Measurements from ENCODE around the gene RTTN. TPM values are rescaled to one million over a fixed set of nuclear protein-coding genes. Genes with fewer than 3 reads are reported as not detected.

The RTTN gene
- total RNA-seq, 1 donor from 2014 or later = 16.2 TPM

DNA sequence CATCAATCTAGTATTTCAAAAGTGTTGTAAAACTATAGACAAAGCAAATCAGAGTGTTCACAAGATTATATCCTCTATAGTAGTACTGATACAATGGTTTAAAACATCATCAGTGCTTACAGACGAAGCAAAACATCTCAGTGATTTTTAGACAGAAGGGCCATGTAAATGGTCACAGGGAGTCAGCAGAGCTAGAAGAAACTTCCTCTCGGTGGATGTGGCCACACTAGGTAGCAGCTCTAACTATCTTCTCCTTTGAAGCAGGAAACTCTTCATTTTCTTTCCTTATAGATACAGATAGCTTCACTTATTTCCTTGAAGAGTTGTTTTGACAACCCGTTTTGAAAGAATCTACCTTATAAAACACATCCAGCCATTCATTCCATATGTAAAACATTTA is 177.4 kb downstream of the RTTN start:
- DNase-seq (ENCODE audit: low read depth) = no peak

GRCh38 chr18:70025580-70025979 is 179.9 kb downstream of the RTTN start:
- no peak for DNase-seq (ENCODE audit: low read depth)

DNA sequence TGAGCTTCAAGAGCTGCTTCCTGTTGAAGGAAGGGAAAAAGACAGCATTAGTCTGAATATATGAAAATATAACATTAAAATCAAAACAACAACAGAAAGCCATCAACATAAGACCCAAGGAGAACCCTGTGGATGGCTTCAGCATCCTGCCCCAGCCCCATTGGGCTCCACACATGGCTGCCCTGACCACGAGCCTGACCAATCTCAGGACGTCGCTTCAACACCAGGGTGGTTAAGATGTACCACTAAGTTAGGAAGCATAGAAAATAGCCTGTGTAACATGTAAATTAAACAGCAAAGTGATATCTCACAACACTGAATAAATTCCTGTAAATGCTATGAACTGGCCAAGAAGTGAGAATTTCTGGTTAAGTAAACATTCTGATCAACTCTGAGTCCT is 180.7 kb downstream of the RTTN start:
- no peak for DNase-seq (ENCODE audit: low read depth)

DNA sequence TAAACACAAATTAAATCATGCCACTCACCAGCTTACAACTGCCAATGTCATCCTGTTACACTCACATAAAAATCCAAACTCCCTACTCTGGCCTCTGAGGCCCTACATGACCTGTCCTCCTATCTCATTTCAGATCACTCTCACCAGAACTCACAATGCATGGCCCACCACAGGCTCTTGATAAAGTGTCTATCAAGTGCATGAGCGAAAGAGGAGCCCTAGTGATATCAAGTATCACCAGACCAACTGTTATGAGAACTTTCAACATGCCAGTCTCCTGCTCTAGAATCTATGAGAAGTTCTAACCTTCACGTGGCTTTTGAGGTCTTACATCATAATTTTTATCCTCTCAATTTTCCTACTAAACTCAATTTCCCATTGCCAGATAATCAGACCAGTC is 181.4 kb downstream of the RTTN start:
- no peak for DNase-seq (ENCODE audit: low read depth)

DNA sequence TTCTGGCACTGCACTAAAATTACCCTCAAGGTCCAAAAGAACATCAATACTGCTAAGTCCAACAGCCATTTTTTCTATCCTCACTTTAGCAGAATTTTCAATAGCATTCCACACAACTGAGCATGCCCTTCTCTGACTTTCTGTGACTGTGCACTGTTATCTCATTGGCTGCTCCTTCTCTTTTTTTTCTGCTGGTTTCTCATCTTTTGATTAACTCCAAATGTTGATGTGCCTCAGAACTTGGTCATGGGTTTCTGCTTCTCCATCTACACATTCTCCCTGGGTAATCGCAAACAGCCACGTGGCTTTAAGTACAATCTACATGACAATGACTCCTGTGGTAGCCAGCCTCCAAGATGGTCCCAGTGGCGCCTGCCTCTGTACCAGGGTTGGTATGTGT is 182.9 kb downstream of the RTTN start:
- DNase-seq (ENCODE audit: low read depth) = no peak

DNA sequence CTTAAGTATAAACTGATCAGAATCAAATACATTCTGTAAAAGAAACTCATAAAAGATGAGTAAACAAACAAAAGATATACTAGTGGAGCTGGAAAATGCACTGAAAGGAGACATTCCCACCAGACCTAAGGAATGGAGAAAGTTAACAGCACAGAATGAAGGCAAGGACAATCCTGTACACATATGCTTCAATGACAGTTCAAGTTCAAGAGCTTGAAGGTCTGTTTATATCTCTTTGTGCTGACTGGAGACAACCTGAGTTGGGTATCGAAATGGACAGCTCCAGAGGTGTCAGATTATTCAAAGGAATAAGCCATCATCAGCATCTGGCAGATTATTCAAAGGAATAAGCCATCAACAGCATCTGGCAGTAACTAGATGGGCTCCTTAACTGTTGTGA is 184.0 kb downstream of the RTTN start:
- DNase-seq (ENCODE audit: low read depth) = no peak

- DNase-seq (ENCODE audit: low read depth) = no peak
Measured at GRCh38 chr18:70021043-70021442, 184.4 kb downstream of the RTTN start.

DNA sequence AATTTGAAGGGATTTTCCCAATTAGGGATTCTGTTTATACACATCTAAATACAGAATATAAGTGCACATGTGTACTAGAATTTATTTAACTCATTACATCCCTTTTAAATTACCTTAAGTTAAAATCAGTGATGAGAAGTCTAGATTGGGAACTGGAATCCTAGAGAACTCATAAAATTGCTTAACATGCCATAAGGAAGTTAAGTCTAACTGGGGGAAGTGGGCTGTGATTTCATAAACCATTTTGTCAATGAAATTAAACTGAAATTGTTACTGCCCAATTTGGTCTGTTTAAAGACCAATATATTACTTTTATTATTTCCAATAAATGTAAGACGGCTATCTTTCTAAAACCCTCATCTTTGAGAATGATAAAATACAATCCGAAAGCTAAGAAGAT is 185.5 kb downstream of the RTTN start:
- DNase-seq (ENCODE audit: low read depth) = no peak

DNA sequence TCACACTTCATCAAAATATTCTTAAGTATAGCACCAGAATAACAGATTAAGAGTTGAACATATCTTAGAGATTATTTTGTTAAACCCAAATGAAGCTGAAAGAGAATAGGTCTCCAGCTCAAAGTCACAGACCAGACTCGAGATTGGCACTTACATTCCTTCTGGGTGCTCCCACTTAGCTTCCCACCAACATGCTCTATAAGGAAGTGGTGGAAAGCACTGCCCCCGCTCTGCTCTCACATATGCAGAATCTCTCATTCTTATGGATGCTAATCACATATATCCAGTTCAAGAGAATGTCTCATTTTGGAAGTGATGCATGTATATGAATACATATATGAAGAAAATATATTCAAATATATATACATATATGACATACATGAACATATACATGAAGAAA is 186.4 kb downstream of the RTTN start:
- DNase-seq (ENCODE audit: low read depth) = no peak

DNA sequence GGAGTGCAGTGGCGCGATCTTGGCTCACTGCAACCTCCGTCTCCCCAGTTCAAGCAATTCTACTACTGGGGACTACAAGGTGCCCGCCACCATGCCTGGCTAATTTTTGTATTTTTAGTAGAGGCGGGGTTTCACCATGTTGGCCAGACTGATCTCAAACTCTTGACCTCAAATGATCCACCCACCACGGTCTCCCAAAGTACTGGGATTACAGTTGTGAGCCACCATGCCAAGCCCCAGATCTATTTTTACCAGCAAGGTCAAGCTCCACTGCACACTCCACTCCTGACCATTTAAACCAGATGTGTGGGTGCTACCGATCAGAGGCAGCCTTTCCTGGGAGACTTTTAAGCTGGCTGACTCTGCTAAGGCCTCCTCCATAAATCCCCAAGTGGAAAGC is 190.4 kb downstream of the RTTN start:
- peak; percentile 34 for DNase-seq (ENCODE audit: low read depth)

DNA sequence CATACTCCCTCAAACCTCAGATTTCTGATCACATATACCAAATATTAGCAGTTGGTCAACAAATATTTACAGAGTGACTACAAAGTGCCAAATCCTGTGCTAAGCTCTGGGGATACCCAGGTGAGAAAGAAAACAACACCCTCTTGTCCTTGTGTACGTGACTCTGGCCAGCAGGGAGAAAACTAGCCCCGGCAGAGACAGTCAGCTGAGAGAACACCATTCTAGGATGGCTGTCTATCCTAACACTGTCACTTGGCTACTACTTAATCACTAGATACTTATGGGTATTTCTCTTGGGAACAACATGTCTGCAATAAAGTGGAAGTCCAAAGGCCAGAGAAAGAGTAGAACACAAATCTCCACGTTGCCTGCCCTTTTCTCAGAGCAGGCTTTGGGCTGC is 199.9 kb downstream of the RTTN start:
- no peak for DNase-seq (ENCODE audit: low read depth)

GRCh38 chr18:70004696-70005095 is 200.8 kb downstream of the RTTN start:
- DNase-seq (ENCODE audit: low read depth) = no peak

DNA sequence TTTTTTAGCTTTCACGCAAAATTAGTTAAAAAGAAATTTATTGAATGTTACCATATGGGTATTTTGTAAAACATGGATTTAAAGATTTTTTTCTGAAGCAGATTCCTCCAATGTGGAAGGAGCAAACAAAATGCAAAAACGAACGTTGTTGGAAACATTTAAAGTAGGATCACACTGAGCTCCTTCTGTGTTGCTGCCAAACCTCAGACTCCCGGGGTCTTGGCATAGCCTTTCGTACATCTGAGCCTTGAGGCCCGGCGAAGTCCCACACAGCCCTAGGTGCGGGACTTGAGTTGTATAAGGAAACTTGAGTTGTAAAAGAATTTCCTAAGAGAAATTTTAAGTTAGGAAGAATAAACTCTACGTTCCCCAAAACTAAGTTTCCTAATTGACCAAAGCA is 205.8 kb downstream of the RTTN start:
- DNase-seq (ENCODE audit: low read depth) = no peak

- DNase-seq (ENCODE audit: low read depth) = peak; percentile 33
Measured at GRCh38 chr18:69998523-69998987, 206.9 kb downstream of the RTTN start.

DNA sequence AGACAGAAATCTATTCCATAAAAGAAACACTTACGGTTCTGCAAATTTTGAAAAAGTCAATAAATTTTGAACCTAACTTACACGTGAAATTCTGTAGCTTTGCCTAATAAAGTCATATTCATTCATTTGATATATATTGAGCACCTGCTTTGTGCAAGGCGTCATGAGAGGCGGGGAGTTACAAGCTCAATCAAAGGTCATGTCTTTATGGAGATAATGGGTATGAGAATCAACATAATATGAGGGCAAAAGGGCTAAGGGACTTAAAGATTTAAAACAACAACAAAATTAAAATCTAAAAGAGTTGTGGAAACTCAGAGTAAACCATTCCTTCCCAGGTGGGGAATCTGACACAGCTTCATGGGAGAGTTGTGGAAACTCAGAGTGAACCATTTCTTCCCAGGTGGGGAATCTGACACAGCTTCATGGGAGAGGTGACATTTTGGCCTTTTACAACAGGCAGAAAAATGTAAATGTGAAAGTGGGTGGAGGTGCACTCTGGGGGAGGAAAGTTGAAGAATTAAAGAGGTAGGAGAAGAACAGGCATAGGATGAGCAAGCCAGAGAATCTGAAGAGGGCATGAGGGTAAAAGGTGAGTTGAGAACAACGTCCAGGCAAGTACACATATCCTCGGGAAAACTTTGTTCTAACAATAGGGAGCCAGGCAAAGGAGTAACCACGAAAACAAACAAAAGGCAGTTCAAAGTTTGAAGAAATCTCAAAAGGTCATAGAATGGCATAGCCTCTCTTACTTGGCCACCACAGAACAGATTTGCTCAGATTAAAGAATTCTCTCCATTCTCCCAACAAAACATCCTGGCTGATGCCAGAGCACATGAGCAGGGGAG is 208.3 kb downstream of the RTTN start:
- peak; percentile 2 for DNase-seq (ENCODE audit: low read depth)

DNA sequence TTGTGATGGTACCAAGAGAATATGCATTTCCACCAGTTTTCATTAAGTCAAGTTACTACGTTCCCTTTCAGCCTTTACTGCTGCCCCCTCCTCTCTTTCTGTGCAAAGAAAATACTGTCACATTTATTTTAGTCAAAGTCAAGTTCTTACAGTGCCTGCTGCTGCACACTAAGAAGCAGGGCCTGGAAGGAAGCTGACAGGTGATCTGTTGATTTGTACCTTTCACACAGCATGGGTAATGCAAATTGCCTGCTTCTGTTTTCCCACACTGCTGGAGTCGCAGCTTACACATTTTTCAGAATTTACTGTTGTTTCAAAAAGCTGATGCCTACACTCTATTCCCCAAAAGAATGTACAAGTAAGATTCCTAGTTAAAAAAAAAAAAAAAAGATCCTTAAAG is 209.1 kb downstream of the RTTN start:
- DNase-seq (ENCODE audit: low read depth) = no peak

- DNase-seq (ENCODE audit: low read depth) = no peak
Measured at GRCh38 chr18:69995774-69996173, 209.7 kb downstream of the RTTN start.

GRCh38 chr18:69992776-69993175 is 212.7 kb downstream of the RTTN start:
- DNase-seq (ENCODE audit: low read depth) = peak; percentile 35

DNA sequence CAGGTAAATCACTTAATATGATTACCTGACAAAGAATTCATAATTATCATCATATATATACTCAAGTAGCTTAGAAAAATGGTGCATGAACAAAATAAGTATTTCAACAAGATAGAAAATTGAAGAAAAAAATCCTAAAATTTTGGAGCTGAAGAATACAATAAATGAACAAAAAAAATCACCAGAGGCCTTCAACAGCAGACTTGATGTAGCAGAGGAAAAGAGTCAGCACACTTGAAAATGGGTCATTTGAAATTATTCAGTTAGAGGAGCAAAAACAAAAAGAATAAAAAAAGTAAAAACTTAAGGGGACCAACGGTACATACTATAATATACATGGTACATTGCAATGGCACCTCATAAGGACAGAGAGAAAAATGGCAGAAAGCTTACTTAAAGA is 217.6 kb downstream of the RTTN start:
- no peak for DNase-seq (ENCODE audit: low read depth)

GRCh38 chr18:69985239-69985638 is 220.2 kb downstream of the RTTN start:
- DNase-seq (ENCODE audit: low read depth) = no peak

- no peak for DNase-seq (ENCODE audit: low read depth)
Measured at GRCh38 chr18:69982417-69982816, 223.1 kb downstream of the RTTN start.

DNA sequence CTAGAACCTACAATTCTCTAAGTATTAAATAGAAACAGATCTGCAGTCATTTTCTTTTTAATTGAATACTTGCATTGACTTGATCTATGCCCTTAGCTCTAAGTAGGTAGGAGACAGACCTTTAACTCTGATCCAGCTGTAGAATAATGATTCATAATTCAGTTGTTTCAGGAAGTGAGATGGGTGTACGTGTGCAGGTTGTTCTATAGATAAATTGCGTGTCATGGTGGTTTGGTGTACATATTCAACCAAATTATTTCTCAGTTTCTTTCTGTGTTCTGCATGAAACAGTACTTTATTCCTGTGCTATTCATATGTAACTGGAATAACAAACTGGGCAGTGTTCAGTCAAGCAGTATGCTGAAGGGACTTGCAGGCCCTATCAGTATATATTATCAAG is 223.5 kb downstream of the RTTN start:
- DNase-seq (ENCODE audit: low read depth) = no peak

Measured in myocyte (in vitro differentiated cells).